HG02840 (cell line): ENCODE results near the gene PROCR.
A peak's percentile ranks its signal among the peaks of the same experiment; 100 is the strongest.
"Not testable (repeated sequence)": the region's sequence is repeated elsewhere in the genome, so short reads cannot be mapped to it uniquely, and the experiment has no call there.

Experiments
- ATAC-seq: cut with Tn5 transposase; IDR thresholded peaks from one replicate; pipeline ENCODE4 v1.9.1; 2021; ENCODE audit warnings: mild to moderate bottlenecking, moderate library complexity, moderate number of reproducible peaks; ENCODE audit not compliant: unreplicated experiment, low FRiP score

The PROCR gene

GRCh38 chr20:35171753-35172433 is at the start of gene PROCR:
Gene PROCR, plus strand, starts transcription at chr20:35172072. Its CDS starts 83 bp downstream, at chr20:35172155.
- no peak for ATAC-seq

GRCh38 chr20:35122756-35123405 is 49.0 kb upstream of the PROCR start:
- no peak for ATAC-seq

- no peak for ATAC-seq
These were observed 46.1 kb upstream of the PROCR start for GRCh38 chr20:35125753-35126152.

- ATAC-seq: no peak
These were observed 42.2 kb upstream of the PROCR start for GRCh38 chr20:35129647-35130069.

- ATAC-seq: no peak
These were observed 39.9 kb upstream of the PROCR start for GRCh38 chr20:35131934-35132333.

GRCh38 chr20:35133031-35133430 is 38.8 kb upstream of the PROCR start:
- no peak for ATAC-seq

- ATAC-seq: no peak
These were observed 38.1 kb upstream of the PROCR start for GRCh38 chr20:35133735-35134134.

- no peak for ATAC-seq
These were observed 37.4 kb upstream of the PROCR start for GRCh38 chr20:35134472-35134871.

GRCh38 chr20:35134880-35135279 is 37.0 kb upstream of the PROCR start:
- no peak for ATAC-seq

GRCh38 chr20:35135867-35136586 is 35.8 kb upstream of the PROCR start:
- no peak for ATAC-seq

GRCh38 chr20:35144694-35145093 is 27.2 kb upstream of the PROCR start:
- ATAC-seq: no peak

GRCh38 chr20:35145141-35145564 is 26.7 kb upstream of the PROCR start:
- ATAC-seq: no peak

GRCh38 chr20:35146299-35146919 is 25.5 kb upstream of the PROCR start:
- no peak for ATAC-seq

- ATAC-seq: peak; percentile 83
These were observed 24.8 kb upstream of the PROCR start, which contains the start of gene EDEM2 for GRCh38 chr20:35146920-35147574. Gene EDEM2, minus strand, starts transcription at chr20:35147336. Its CDS starts 78 bp downstream, at chr20:35147258.

- ATAC-seq: not testable (repeated sequence)
These were observed 24.2 kb upstream of the PROCR start for GRCh38 chr20:35147575-35148071.

- no peak for ATAC-seq
These were observed 20.9 kb upstream of the PROCR start for GRCh38 chr20:35150846-35151579.

GRCh38 chr20:35151736-35152135 is 20.1 kb upstream of the PROCR start:
- ATAC-seq: no peak

GRCh38 chr20:35155936-35156335 is 15.9 kb upstream of the PROCR start:
- no peak for ATAC-seq

GRCh38 chr20:35156978-35157377 is 14.9 kb upstream of the PROCR start:
- no peak for ATAC-seq
